Measurements from ENCODE around the gene SYNJ2.

GRCh38 chr6:158073776-158074175 is 92.1 kb downstream of the SYNJ2 start:
- no peak for TF ChIP-seq BHLHE40 (IDR thresholded peaks at IDR 0.05; ENCODE audit: low read depth, low read length)
- no peak for TF ChIP-seq CTCF (conservative IDR thresholded peaks at IDR 0.05; ENCODE audit: low read depth, low read length)
- no peak for TF ChIP-seq POLR2A (IDR thresholded peaks at IDR 0.05; ENCODE audit: low read depth, low read length)
- TF ChIP-seq FOS (IDR thresholded peaks at IDR 0.05; ENCODE audit: low read depth, low read length), result no peak
- TF ChIP-seq RCOR1 (IDR thresholded peaks at IDR 0.05; ENCODE audit: insufficient replicate concordance, low read length), result no peak
- no peak for TF ChIP-seq RAD21 (IDR thresholded peaks at IDR 0.05; ENCODE audit: low read length)
- TF ChIP-seq, protein P1, sequence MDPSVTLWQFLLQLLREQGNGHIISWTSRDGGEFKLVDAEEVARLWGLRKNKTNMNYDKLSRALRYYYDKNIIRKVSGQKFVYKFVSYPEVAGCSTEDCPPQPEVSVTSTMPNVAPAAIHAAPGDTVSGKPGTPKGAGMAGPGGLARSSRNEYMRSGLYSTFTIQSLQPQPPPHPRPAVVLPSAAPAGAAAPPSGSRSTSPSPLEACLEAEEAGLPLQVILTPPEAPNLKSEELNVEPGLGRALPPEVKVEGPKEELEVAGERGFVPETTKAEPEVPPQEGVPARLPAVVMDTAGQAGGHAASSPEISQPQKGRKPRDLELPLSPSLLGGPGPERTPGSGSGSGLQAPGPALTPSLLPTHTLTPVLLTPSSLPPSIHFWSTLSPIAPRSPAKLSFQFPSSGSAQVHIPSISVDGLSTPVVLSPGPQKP (IDR thresholded peaks at IDR 0.05; ENCODE audit: borderline replicate concordance, low read depth, low read length), result no peak
- TF ChIP-seq MAZ (IDR thresholded peaks at IDR 0.05; ENCODE audit: borderline replicate concordance, low read depth, low read length), result no peak
